Hypothalamus (tissue), 51 donors: Measurements from ENCODE around the gene TRABD2B.
"Not testable (repeated sequence)": the region's sequence is repeated elsewhere in the genome, so short reads cannot be mapped to it uniquely, and the experiment has no call there.

Experiments
- DNase-seq, 51 donors: peaks; one replicate each; lab custom pipeline; 2025; lab: John Stamatoyannopoulos, UW

Gene TRABD2B

GRCh38 chr1:47970882-47971281, 26.3 kb downstream of the TRABD2B start:
- no peak for DNase-seq

GRCh38 chr1:47969478-47969877, 27.7 kb downstream of the TRABD2B start:
- DNase-seq, result no peak

- DNase-seq, result no peak
Observed at GRCh38 chr1:47968556-47968888, 28.7 kb downstream of the TRABD2B start.

- DNase-seq, result no peak
Observed at GRCh38 chr1:47967864-47968555, 29.2 kb downstream of the TRABD2B start.

GRCh38 chr1:47965816-47966215, 31.4 kb downstream of the TRABD2B start:
- DNase-seq, result no peak

- DNase-seq, result no peak
Observed at GRCh38 chr1:47964636-47965035, 32.5 kb downstream of the TRABD2B start.

GRCh38 chr1:47963568-47964358, 33.4 kb downstream of the TRABD2B start:
- no peak for DNase-seq

- no peak for DNase-seq
Observed at GRCh38 chr1:47962750-47963492, 34.3 kb downstream of the TRABD2B start.

GRCh38 chr1:47961835-47962234, 35.4 kb downstream of the TRABD2B start:
- DNase-seq, result not testable (repeated sequence)

GRCh38 chr1:47956491-47956890, 40.7 kb downstream of the TRABD2B start:
- not testable (repeated sequence) for DNase-seq

- no peak for DNase-seq
Observed at GRCh38 chr1:47953661-47954060, 43.5 kb downstream of the TRABD2B start.

GRCh38 chr1:47951545-47952235, 45.5 kb downstream of the TRABD2B start:
- DNase-seq, result no peak

- DNase-seq, result peak in 42 of 51 donors; percentile 4 to 86 (median 48)
Observed at GRCh38 chr1:47951026-47951425, 46.2 kb downstream of the TRABD2B start.

GRCh38 chr1:47950471-47950870, 46.7 kb downstream of the TRABD2B start:
- peak in 3 of 51 donors; percentile 14 to 40 (median 25) for DNase-seq

GRCh38 chr1:47948126-47948525, 49.1 kb downstream of the TRABD2B start:
- peak in 2 of 51 donors; percentile 8 to 14 for DNase-seq

- DNase-seq, result no peak
Observed at GRCh38 chr1:47947531-47947930, 49.7 kb downstream of the TRABD2B start.

GRCh38 chr1:47944561-47944960, 52.6 kb downstream of the TRABD2B start:
- DNase-seq, result no peak

GRCh38 chr1:47942240-47942629, 55.0 kb downstream of the TRABD2B start:
- DNase-seq, result no peak

GRCh38 chr1:47941609-47942239, 55.5 kb downstream of the TRABD2B start:
- DNase-seq, result no peak

GRCh38 chr1:47940779-47941178, 56.4 kb downstream of the TRABD2B start:
- DNase-seq, result no peak
